ENCODE results near the gene CSRP2. TPM values are rescaled to one million over a fixed set of nuclear protein-coding genes. Genes with fewer than 3 reads are reported as not detected.

Gene CSRP2
- polyA plus RNA-seq, 3 donors, result 0.07 TPM; not detected in 2

- intact Hi-C loops (cut with micrococcal nuclease), result no loop called here
- H3K9me3 ChIP-seq (replicated peaks in 1 of 2; ENCODE audit: control insufficient read depth in 1 of 2, insufficient read depth in 1 of 2, low read length in 2 of 2), result no peaks in the 10 kb centered on the region
Observed at GRCh38 chr12:76915361-76916169, 36.7 kb upstream of the CSRP2 start.

More at GRCh38 chr12:76915361-76916169, 36.7 kb upstream of the CSRP2 start:
- H3K4me2 ChIP-seq (replicated peaks; ENCODE audit: extremely low read depth, low read length, poor library complexity, severe bottlenecking), result no peak overlapping the region
- H3K27ac ChIP-seq (ENCODE audit: low read depth in 1 of 2, low read length in 2 of 2), result no peak overlapping the region
- DNase-seq, result no peak
- H3K9ac ChIP-seq (ENCODE audit: insufficient read depth, low read length, poor library complexity, severe bottlenecking), result no peak overlapping the region
- Mint-ChIP-seq H3K4me3 (no peak overlapping the region), H3K27ac (no peak overlapping the region), H3K27me3 (ENCODE audit: low read depth in 3 of 3) (peaks cover 0 to 2% (median 0%) of the 10 kb centered on the region in 3 donors), H3K4me1 (peaks cover 9% of the 10 kb centered on the region), H3K36me3 (no peaks in the 10 kb centered on the region), H3K9me3 (no peaks in the 10 kb centered on the region)
- H3K36me3 ChIP-seq (replicated peaks in 1 of 2; ENCODE audit: control insufficient read depth in 1 of 2, insufficient read depth in 2 of 2, low read length in 2 of 2), result no peaks in the 10 kb centered on the region
- no peaks in the 10 kb centered on the region for H3K27me3 ChIP-seq (ENCODE audit: control insufficient read depth in 2 of 2, insufficient read depth in 2 of 2, low read length in 2 of 2)
- no peak overlapping the region for H2AFZ ChIP-seq (ENCODE audit: insufficient read depth, low read depth, low read length, poor library complexity, severe bottlenecking)
- WGBS (ENCODE audit: insufficient coverage), result 100% methylated on average over 1 of the region's 6 CpGs
- no peaks in the 10 kb centered on the region for H3K79me2 ChIP-seq (ENCODE audit: insufficient read depth, low read length)
- H3K4me1 ChIP-seq (ENCODE audit: control insufficient read depth in 1 of 2, insufficient read depth in 2 of 2, low read length in 2 of 2), result no peaks in the 10 kb centered on the region
- TF ChIP-seq CTCF (IDR thresholded peaks at IDR 0.05), result no peak
- H3K4me3 ChIP-seq (replicated peaks in 1 of 3; ENCODE audit: low read depth in 2 of 3, low read length in 3 of 3), result no peak overlapping the region
- no peaks in the 10 kb centered on the region for H4K20me1 ChIP-seq (ENCODE audit: insufficient read depth, low read length)
